HL-60 (cell line): ENCODE data around the gene SLC52A3.

Experiments
- GABPA ChIP-seq: IDR thresholded peaks from 2 replicates; pipeline ENCODE4 v1.6.1; 2012; ENCODE audit warnings: low read depth
- POLR2AphosphoS5 ChIP-seq: IDR thresholded peaks from 2 replicates; pipeline ENCODE4 v1.6.1; 2012; ENCODE audit warnings: low read depth
- TF ChIP-seq, protein P1 (sequence below): IDR thresholded peaks from one replicate; pipeline ENCODE4 v1.5.1; 2011; ENCODE audit warnings: low read length, control low read depth, inconsistent platforms; ENCODE audit not compliant: insufficient read depth
- TF ChIP-seq, protein P2 (sequence below): IDR thresholded peaks from 2 replicates; pipeline ENCODE4 v1.6.1; 2012; ENCODE audit warnings: low read depth; ENCODE audit not compliant: insufficient replicate concordance

DNA sequence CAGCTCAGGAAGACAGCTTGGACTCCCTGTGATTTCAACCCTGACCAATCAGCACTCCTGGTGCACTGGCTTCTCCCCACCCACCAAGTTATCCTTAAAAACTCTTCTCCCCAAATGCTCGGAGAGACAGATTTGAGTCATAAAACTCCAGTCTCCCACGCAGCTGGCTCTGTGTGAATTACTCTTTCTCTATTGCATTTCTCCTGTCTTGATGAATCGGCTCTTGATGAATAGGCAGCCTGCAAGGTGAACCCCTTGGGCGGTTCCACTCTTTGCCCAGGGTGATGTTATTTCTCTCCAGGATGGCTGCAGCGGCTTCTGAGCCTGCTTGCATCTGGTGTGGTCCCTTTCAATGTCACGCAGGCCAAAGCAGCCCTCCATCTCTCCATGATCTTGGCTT, 12.4 kb downstream of the SLC52A3 start:
- TF ChIP-seq, protein P1, sequence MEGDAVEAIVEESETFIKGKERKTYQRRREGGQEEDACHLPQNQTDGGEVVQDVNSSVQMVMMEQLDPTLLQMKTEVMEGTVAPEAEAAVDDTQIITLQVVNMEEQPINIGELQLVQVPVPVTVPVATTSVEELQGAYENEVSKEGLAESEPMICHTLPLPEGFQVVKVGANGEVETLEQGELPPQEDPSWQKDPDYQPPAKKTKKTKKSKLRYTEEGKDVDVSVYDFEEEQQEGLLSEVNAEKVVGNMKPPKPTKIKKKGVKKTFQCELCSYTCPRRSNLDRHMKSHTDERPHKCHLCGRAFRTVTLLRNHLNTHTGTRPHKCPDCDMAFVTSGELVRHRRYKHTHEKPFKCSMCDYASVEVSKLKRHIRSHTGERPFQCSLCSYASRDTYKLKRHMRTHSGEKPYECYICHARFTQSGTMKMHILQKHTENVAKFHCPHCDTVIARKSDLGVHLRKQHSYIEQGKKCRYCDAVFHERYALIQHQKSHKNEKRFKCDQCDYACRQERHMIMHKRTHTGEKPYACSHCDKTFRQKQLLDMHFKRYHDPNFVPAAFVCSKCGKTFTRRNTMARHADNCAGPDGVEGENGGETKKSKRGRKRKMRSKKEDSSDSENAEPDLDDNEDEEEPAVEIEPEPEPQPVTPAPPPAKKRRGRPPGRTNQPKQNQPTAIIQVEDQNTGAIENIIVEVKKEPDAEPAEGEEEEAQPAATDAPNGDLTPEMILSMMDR, result no peak
- TF ChIP-seq POLR2AphosphoS5, result no peak
- TF ChIP-seq, protein P2, sequence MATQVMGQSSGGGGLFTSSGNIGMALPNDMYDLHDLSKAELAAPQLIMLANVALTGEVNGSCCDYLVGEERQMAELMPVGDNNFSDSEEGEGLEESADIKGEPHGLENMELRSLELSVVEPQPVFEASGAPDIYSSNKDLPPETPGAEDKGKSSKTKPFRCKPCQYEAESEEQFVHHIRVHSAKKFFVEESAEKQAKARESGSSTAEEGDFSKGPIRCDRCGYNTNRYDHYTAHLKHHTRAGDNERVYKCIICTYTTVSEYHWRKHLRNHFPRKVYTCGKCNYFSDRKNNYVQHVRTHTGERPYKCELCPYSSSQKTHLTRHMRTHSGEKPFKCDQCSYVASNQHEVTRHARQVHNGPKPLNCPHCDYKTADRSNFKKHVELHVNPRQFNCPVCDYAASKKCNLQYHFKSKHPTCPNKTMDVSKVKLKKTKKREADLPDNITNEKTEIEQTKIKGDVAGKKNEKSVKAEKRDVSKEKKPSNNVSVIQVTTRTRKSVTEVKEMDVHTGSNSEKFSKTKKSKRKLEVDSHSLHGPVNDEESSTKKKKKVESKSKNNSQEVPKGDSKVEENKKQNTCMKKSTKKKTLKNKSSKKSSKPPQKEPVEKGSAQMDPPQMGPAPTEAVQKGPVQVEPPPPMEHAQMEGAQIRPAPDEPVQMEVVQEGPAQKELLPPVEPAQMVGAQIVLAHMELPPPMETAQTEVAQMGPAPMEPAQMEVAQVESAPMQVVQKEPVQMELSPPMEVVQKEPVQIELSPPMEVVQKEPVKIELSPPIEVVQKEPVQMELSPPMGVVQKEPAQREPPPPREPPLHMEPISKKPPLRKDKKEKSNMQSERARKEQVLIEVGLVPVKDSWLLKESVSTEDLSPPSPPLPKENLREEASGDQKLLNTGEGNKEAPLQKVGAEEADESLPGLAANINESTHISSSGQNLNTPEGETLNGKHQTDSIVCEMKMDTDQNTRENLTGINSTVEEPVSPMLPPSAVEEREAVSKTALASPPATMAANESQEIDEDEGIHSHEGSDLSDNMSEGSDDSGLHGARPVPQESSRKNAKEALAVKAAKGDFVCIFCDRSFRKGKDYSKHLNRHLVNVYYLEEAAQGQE, result no peak
- TF ChIP-seq GABPA, result no peak
